Activated CD4-positive, alpha-beta T cell treated with anti-CD3 and anti-CD28 coated beads, Interleukin-2, amount 50 U/mL, for 24 hours (primary cell): ENCODE results near the gene KPNA3.

Source experiments
- DNase-seq, 2 donors: peaks; one replicate each; pipeline ENCODE4 v3.0.0-alpha.2; 2020; ENCODE audit warnings: low read depth in 1 of 2, low spot score in 1 of 2

Gene KPNA3

GRCh38 chr13:49683489-49683888 is 109.0 kb downstream of the KPNA3 start:
- DNase-seq: no peak

DNA sequence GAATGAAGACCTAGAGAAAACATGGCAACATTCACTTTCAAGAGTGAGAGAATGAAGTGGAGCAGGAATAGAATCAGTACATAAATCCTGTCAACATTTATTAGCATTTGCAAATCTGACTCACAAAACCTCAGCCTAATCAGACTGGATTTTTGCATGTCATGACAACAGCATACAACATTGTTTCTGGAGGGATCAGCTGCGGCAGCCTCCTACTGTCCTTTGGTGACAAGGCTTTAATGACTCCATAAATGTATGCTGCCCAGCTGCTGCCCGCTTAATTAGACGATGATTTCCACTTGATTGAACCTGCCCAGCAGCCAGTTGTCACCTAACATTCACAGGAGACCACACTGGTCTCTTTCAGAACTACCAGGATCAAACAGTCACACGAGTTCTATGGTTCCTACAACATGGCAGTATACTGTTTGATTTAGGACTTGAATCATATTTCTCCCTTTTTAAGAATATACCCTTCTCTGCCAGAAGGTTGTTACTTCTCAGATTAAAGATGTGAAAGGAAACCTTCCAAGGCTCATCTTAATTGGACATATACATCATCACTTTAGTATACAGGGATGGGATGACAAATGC is 110.5 kb downstream of the KPNA3 start:
- DNase-seq: no peak

DNA sequence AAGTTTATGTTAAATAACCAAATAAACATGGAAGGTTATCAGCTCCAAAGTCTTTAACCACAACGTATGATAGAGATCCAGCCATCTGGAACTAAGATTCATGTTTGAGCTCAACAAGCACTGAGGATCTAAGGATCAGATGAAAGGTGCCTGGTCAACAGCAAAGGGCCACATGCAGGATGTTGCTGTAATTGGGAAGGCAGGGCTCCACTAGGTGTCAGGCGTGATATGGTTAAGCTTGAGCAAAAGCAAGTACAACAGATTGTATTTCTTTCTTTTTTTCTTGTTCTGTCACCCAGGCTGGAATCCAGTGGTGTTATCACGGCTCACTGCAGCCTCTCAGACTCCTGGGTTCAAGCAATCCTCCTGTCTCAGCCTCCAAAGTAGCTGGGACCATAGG is 113.2 kb downstream of the KPNA3 start:
- DNase-seq: no peak

- DNase-seq: no peak
Measured at GRCh38 chr13:49678191-49678914, 114.1 kb downstream of the KPNA3 start.

DNA sequence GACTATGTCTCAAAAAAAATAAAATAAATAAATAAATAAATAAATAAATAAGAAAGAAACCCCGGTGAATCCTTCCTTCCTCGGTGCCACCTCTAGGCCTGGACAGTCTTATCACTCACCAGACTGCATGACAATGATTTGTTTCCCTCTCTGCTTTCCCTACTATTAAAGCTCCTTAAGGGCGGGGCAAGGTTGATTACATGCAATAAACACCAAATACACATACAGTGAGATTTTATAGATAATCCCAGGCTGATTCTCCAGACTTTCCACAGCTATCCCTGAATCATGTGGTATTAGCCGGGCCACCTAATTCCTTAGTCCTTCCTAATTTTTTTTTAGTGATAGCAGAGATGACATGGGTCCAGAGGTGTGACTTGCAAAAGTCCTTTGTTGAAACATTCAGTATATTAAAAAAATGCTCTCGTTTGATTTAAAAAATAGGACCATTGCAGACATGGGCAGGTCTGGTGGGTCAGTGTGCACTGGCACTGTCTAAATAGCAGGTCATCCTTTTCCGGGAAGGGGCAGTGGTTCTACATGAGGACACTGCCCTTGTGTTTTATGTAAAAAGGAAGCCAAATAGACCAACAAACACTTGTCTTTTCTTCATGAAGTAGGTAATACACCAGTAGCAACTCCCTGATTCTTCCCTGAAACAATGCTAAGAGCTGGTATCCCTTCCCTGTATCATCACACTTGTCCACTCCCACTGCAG is 115.7 kb downstream of the KPNA3 start:
- no peak for DNase-seq

DNA sequence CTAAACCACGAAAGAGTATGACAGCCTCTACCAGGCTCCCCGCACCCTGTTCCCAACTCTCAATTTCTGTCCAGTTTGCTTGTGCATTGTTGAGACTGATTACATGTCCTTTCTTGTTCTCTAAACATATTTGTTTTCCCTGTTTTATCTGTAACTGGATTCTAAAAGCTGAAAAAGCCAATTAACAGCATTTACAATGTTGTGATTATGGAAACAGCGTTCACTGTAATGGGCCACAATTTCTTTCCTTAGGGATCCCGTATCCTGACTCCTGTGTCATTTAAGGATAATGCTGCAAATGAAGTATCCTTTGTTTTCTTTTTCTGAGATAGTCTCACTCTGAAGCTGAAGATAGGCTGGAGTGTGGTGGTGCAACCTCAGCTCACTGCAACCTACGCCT is 121.7 kb downstream of the KPNA3 start:
- DNase-seq: no peak

DNA sequence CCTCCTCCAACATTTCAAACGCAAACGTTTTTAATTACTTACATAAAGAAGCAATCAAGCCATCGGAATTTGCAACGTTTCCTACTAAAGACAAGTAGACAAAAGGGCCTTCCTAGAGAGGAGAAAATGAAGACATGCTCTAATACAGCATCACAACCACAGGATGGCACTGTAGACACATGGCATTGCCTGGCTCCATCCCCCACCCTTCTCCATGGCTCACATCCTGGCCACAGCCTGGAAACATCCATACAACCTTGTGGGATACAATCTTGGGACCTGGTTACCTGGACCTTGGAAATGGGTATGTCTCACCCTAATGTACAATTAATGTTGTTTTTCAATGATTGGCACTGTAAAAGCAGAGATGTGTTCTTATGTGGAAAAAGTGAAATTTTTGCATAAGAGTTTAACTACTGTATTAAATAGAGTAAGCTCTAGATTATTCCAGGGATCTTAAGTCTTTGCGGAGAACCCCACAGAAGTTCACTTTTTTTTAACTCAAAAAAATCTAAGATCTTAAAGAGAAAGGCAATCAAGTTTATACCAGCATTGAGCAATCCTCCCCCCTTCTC is 122.7 kb downstream of the KPNA3 start:
- DNase-seq: no peak

- no peak for DNase-seq
Measured at GRCh38 chr13:49667773-49668172, 124.7 kb downstream of the KPNA3 start.

GRCh38 chr13:49664606-49665005 is 127.9 kb downstream of the KPNA3 start:
- no peak for DNase-seq

DNA sequence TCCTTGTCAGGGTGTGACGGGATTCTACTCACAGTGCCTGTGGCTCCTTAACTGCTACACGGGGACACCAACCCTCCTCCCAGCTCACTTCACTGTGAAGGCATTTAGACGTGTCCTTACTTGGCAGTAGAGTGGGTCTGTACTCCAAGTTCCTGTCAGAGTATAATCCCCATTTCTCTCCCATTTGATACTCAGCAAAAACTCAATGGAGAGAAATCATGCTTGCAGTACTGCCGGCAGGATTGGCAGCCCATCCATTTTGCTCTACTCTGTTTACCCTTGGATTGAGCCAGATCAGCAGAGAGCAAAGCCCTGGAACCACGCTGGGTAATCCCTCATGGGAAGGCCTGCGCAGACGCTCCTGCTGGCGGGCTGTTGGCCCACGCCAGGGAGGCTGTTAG is 135.2 kb downstream of the KPNA3 start:
- DNase-seq: no peak

- no peak for DNase-seq
Measured at GRCh38 chr13:49655906-49656305, 136.6 kb downstream of the KPNA3 start.

DNA sequence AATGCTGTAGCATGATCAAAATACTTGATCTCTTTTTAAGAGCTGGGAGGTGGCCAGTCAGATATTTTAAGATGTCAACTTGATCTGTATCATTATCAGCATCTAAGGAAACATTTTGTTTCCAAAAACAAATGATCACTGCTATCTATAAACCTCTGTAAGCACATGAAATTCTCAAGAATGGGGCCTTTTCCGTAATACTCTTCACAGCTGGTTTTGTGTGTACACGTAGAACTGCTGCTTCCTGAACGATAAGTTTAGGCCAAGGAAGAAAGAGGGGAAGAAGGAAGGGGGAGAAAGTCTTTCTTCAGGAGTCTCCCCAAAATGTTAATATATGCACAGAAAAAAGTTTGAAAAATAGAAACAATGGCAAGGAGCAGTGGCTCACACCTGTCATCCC is 138.5 kb downstream of the KPNA3 start:
- no peak for DNase-seq

GRCh38 chr13:49653478-49653877 is 139.0 kb downstream of the KPNA3 start:
- DNase-seq: no peak

- no peak for DNase-seq
Measured at GRCh38 chr13:49652355-49653305, 139.9 kb downstream of the KPNA3 start.

DNA sequence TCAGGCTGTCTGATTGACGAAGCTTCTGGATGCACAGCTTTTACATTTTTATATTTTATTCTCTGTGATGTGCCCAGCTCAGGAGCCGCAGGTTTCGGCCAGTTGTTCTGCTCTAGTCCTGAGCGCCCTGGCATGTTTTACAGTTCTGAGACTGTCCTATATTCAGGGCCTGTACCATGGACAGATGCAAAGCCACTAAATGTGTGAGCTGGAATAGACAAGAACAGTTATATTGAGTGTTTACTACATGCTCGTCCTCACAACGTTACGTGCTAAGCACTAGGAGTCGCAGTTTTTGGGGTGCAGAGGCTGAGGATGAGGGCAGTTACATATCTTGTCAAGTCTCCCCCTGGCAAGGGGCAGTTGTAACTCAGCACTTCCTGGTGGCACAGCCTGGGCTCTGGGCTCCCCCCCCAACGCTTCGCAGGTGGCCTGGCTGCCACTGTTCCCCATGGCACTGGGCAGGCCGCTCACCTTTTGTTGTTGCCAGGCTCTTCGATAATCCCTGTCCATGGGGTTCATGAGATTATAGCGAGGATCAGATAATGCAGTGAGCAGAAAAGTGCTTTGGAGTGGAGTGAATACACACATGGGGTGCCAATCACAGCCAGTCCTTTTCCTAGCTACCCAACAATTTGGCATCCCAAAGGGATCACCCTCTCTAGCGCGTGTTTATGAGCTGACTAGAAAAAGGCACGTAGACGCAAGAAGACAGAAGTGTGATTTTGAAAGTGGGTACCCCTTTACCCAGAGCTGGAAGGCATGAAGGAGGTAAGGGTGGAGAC is 140.7 kb downstream of the KPNA3 start:
- DNase-seq: no peak

DNA sequence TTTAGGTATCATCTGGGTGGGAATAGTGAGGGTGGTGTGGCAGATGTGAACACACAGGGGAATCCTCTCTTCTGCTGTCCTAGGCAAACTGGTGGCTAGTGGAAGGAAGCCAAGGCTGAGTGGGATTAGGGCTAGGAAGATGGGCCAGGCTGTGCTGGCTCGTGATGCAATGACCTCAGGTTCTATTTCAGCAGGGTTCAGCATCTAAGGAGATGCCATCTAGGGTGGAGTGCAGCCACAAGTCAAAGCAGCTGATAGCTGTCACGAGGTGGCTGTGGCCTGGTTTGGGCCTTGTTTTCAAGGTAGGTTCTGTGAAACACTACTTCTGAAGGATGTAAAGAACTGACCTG is 142.5 kb downstream of the KPNA3 start:
- no peak for DNase-seq
